Right ventricle myocardium superior (tissue), 1 donor: ENCODE data around the gene CFAP221. TPM values are rescaled to one million over a fixed set of nuclear protein-coding genes. Genes with fewer than 3 reads are reported as not detected.

ENCODE experiments used
- ATAC-seq: fragments of 200-7000 bp; cut with Tn5 transposase; one replicate; pipeline ENCODE4 v1.9.1; 2020; ENCODE audit warnings: mild to moderate bottlenecking; ENCODE audit not compliant: poor library complexity
- DNase-seq: peaks from one replicate; pipeline ENCODE4 v3.0.0-alpha.2; 2020
- intact Hi-C: fragments of 100-400 bp; cut with DNase I; formaldehyde crosslinking; loops from one replicate; pipeline ENCODE4 v1.11.2; 2022
- total RNA-seq: library from RNA; stranded (reverse); fragmentation: NEBNext Ultra II Directional; extraction: Animal tissue kit (Norgen Biotek cat#: 25700); gene quantifications from one replicate; pipeline ENCODE4 v1.2.1, GENCODE V29; 2021
- donor health status: DM: no; HTN: yes; CAD: no; lungs with severe emphysema.

CFAP221 gene
- total RNA-seq, 1 donor from 2014 or later, result 0.67 TPM

DNA sequence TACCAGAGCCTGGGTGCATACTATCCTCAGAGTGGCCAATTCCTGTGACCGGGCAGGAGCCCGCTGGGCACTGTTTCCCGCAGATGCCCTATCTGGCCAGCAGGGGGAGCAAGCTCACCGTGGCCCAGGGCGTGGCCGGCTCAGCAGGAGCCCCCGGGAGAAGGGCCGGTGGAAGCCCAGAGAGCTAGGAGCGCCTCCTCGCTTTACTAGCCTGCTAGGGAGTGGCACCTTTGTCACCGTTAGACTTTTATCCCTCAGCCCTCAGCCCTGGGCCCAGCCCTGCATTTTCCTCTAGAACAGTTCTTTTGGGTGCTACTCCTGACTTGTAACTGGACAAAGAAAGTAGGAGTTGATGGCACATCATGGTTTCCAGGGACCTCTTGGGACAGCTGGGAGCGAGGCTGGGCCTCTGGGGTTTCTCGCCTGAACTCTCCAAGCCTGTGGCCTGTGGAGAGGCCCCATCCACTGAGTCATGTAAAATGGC, 158.7 kb downstream of the CFAP221 start:
- ATAC-seq (peak; percentile 89), DNase-seq (peak; percentile 75)
- intact Hi-C loops, result loop anchor here (10.0 kb wide), 2 partner anchors 472 to 972 kb away; no protein-coding TSS in a partner anchor

DNA sequence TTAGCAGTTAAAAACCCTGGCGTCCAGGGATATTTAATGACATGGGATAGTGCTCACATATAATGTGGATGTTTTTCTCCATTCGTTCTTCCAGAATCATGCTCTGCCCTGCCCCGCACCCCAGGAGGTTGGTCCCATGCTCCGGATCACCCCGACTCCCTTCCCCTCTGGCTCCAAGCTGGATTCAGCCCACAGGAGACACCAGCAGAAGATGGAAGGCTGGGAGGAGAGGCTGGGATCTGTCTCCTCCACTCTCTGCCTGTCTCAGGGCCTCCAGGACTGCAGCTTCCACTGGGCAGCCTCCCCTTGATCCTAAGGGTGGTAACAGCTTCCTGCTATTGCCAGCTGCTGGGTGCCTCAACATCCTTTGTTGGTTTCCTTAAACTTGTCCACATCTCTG, 159.3 kb downstream of the CFAP221 start:
- DNase-seq (no peak), ATAC-seq (no peak)
- intact Hi-C loops, result loop anchor here (10.0 kb wide), 2 partner anchors 471 to 971 kb away; no protein-coding TSS in a partner anchor

DNA sequence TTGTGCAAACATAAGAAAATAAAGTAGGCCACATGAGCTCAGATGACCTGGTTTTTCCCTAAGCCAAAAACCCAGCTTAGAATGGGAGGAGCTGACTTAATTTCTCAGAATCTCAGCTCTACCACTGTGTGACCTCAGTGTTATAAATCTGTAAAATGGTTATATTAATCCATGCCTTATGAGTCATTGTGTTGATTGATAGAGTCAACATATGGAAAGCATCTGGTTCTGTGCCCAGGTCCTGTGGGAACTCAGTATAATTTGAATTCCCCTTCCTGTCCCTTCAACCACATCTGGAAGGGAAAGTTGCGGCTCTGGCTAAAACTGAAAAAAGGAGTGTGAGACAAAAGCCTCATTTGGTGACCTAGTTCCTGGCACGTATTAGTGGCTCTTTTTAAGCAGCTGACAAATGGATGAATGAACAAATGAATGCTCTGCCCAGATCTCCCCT, 160.4 kb downstream of the CFAP221 start:
- no peak for DNase-seq
- intact Hi-C loops, result loop anchor here (5.0 to 10.0 kb wide), 3 partner anchors 118 to 970 kb away; no protein-coding TSS in a partner anchor
- ATAC-seq, result no peak

DNA sequence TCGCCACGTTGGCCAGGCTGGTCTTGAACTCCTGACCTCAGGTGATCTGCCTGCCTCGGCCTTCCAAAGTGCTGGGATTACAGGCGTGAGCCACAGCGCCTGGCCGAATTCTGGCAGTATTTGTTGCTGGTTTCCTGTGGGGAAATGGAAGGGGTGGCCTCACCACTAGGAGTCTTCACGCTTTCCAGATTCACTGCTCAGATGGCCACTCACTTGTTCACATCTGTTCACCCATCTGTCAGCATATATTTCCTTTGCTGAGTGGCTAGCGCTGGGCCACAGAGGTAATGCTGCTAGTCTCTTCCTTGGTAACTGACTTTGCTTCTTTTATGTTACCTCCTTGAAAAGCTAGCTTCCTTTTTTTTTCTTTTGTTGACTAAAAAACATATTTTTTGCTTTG, 162.0 kb downstream of the CFAP221 start:
- no peak for ATAC-seq

More for the DNA sequence above, 162.0 kb downstream of the CFAP221 start:
- DNase-seq, result no peak
- intact Hi-C loops, result loop anchor here (5.0 to 10.0 kb wide), 3 partner anchors 116 to 969 kb away; no protein-coding TSS in a partner anchor

Other genes with a start within 250 kb of the CFAP221 start
- gene C2orf76, start 177.6 kb upstream of the CFAP221 start, total RNA-seq, result 7.9 TPM
- gene DBI, start 177.5 kb upstream of the CFAP221 start, total RNA-seq, result 284 TPM
- gene TMEM37, start 112.6 kb upstream of the CFAP221 start, total RNA-seq, result 2.8 TPM
- 0.43 TPM for gene SCTR, start 20.0 kb upstream of the CFAP221 start, total RNA-seq
- 10.5 TPM for gene TMEM177, start 134.8 kb downstream of the CFAP221 start, total RNA-seq
- gene PTPN4, start 215.5 kb downstream of the CFAP221 start, total RNA-seq, result 37.6 TPM